GM12891 (cell line): Measurements from ENCODE around the gene UBAC1.

ENCODE experiments used
- DNase-seq: peaks from one replicate; pipeline ENCODE4 v3.0.0; 2011; ENCODE audit warnings: low spot score; ENCODE audit not compliant: insufficient read length
- FAIRE-seq: peaks from 2 replicates; lab custom pipeline; 2011; peaks lifted over from hg19 to GRCh38; lab: Jason Lieb, UNC
- PAX5 ChIP-seq: IDR thresholded peaks from 2 replicates; pipeline ENCODE4 v1.6.1; 2011; ENCODE audit warnings: low read length, moderate library complexity, mild to moderate bottlenecking; ENCODE audit not compliant: insufficient read depth, severe bottlenecking
- POLR2A ChIP-seq: IDR thresholded peaks from 2 replicates; pipeline ENCODE4 v1.6.1; 2011; ENCODE audit warnings: low read depth, low read length, control low read depth
- POLR2AphosphoS5 ChIP-seq: IDR thresholded peaks from 2 replicates; pipeline ENCODE4 v1.6.1; 2011; ENCODE audit warnings: low read depth, low read length, control low read depth
- POU2F2 ChIP-seq: IDR thresholded peaks from 2 replicates; pipeline ENCODE4 v1.6.1; 2011; ENCODE audit warnings: low read depth, mild to moderate bottlenecking, control low read depth, low read length, moderate library complexity
- SPI1 ChIP-seq: IDR thresholded peaks from 2 replicates; pipeline ENCODE4 v1.6.1; 2011; ENCODE audit warnings: low read depth, low read length, control low read depth
- TAF1 ChIP-seq: IDR thresholded peaks from 2 replicates; pipeline ENCODE4 v1.6.1; 2011; ENCODE audit warnings: low read depth, low read length, control low read depth

The UBAC1 gene

DNA sequence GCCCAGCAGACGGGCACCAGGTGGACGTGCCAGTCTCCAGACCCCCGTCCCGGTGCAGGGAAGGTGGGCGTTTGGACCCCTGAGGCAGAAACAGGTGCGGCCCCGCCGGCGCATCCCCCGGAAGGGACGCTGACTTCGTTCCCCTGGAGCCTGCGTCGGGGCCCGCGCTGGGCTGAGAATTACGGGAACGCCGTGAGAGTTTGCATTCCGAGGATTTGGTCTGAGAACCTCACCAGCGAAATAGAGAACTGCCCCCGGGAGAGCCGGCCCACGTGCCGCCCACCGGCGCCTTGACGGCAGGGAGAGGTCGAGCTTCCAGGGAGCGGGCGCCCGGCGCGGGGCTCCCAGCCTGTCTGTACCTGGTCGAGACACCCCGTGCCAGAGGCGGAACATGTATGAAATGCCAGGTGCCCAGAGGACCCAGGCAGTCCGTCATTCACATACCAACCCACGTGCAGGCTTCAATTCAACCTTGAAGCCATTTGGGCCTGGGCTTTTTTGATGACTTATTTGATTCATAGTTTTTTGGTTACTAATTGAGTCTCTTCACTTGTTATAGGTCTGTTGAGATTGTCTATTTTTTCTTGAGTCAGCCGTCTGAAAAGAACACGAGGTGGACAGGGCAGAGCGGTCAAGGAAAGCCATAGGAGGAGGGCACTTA lies 53.0 kb downstream of the UBAC1 start:
- TF ChIP-seq POU2F2: no peak
- no peak for TF ChIP-seq PAX5
- TF ChIP-seq POLR2A: no peak
- no peak for TF ChIP-seq POLR2AphosphoS5
- TF ChIP-seq SPI1: no peak
- TF ChIP-seq TAF1: no peak
- FAIRE-seq (no peak), DNase-seq (no peak)

DNA sequence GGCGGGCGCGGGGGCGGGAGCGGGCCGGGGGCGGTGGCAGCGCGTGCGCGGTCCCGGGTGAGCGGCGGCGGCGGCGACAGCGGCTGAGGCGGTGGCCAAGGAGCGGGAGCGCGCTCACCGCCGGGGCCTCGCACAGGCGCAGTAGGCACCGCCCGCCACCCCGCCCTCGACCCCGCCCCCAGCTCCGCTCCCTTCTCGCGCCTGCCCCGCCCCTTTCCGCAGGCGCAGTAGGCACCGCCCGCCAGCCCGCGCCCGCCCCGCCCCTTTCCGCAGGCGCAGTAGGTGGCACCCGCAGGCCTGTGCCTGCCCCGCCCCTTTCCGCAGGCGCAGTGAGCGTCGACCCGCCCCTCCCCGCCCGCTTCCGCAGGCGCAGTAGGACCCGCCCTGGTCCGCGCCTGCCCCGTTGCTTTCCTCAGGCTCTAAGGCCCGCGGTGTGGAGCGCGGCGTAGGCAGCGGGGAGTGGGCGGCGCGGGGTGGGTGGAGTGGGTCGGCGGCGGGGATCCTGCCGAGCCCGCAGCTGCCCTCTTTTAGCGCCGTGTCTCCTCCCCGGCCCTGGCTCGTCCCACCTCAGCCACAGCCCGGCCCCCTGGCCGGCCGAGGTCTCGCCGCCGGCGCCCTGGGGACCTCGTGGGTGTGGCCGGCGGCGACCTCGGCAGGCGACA lies 53.6 kb downstream of the UBAC1 start, which contains the start of gene CAMSAP1:
CAMSAP1 (minus strand) TSS at position 116 of the 662 bp plus-strand sequence. CDS start 387 bp downstream, outside the sequence.
- DNase-seq: peak; percentile 91
- FAIRE-seq: peak; percentile 93
- TF ChIP-seq POU2F2 (no peak), POLR2AphosphoS5 (0 out of 2 replicates have a peak, but pooled peaks have one; percentile 21), SPI1 (no peak)

DNA sequence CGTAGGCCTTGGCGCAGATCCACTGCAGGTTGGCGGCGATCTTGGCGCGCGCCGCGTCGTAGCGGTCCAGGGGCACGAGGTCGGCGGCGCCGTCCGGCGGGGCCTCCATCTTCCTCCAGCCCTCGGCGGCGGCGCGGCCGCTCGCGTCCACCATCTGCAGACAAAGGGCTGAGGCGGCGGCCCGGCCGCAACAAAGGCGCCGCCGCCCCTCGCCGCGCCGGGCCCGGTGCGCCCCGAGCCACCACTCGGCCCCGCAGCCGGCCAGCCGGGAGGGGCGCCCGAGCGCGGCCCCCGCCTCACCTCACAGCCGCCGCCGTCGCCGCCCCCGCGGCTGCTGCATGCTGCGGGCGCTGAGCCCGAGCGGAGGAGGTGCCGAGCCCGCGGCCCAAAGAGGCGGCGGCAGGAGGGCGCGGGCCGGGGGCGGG lies 54.2 kb downstream of the UBAC1 start:
- FAIRE-seq: peak; percentile 59
- TF ChIP-seq TAF1: no peak
- no peak for TF ChIP-seq SPI1
- TF ChIP-seq POLR2A: no peak
- TF ChIP-seq POLR2AphosphoS5: no peak
- no peak for DNase-seq

DNA sequence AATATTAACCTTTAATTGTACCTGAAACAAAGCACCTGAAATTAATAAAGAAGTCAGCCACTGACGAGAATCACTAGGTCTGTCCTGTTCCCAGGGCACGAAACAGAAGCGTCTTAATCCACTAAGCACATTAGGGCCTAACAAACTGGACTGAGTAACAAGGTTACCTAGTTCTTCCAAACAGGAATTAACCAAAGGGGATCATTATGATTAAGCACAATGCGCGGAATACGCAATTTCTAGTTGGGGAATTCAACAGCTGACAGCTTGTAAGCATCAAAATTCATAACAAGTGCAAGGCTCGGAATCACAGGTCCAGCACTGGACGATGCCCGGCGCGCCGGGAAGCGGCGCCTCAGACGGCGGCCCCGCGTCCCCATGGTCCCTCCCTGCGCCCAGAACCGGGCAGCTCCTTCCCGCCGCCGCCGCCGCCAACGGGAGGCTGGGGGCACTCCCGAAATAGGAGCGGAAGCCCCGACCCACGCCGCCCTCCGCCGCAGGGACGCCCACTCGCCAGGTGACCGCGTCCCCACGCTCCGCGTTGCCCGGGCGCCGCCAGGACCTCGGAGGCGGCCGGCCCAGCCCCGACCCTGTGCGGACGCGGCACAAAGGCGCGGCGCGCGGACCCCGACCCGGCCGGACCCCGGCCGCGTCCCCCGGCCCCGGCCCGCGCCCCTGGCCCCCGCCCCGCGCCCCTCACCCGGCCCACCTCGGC lies 54.7 kb downstream of the UBAC1 start:
- no peak for TF ChIP-seq TAF1
- no peak for TF ChIP-seq POLR2AphosphoS5
- TF ChIP-seq POU2F2: no peak
- TF ChIP-seq PAX5: no peak
- no peak for TF ChIP-seq SPI1
- TF ChIP-seq POLR2A: no peak
- no peak for FAIRE-seq
- no peak for DNase-seq

DNA sequence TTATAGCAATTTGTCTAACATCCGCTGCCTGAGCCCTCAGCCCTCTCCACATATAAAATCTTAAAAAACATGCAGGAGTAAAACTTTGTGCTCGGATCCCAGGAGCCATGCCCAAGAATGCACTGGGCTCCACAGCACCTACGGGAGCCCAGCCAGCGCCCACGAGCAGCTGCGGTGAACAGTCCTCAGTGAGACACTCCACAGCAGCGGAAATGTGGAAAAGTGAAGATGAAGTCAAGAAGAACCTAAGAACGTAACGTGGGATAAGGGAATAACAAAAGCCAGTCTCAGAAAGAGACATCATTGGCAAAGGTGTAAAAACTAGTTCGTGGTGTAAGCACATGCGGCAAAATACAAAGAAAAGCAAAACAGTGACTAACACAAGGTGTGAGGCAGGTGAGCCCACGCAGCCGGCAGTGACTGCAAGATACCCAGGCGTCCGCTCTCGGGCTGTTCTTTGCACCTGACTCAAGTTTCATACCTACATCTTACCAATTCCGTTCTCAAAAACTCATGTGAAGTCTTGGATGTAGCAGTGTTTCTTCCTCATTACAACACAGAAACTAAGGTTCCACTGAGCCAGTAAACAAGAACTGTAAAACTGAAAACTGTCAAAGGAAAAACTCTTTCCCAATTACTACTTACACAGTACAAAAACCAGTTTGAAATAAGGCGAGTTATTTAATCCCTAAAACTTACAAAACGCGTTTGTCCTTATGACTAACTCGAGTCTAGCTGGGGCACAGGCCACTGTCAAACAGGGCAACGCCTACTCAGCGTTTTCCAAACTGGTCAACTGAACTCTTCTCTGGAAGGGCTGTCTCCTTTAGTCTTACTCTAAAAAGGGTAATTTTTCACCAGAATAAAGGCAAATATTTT lies 55.6 kb downstream of the UBAC1 start:
- FAIRE-seq (no peak), DNase-seq (no peak)
- TF ChIP-seq POU2F2: no peak
- no peak for TF ChIP-seq PAX5
- TF ChIP-seq TAF1: no peak
- TF ChIP-seq POLR2AphosphoS5: no peak
- TF ChIP-seq POLR2A: no peak
- no peak for TF ChIP-seq SPI1

DNA sequence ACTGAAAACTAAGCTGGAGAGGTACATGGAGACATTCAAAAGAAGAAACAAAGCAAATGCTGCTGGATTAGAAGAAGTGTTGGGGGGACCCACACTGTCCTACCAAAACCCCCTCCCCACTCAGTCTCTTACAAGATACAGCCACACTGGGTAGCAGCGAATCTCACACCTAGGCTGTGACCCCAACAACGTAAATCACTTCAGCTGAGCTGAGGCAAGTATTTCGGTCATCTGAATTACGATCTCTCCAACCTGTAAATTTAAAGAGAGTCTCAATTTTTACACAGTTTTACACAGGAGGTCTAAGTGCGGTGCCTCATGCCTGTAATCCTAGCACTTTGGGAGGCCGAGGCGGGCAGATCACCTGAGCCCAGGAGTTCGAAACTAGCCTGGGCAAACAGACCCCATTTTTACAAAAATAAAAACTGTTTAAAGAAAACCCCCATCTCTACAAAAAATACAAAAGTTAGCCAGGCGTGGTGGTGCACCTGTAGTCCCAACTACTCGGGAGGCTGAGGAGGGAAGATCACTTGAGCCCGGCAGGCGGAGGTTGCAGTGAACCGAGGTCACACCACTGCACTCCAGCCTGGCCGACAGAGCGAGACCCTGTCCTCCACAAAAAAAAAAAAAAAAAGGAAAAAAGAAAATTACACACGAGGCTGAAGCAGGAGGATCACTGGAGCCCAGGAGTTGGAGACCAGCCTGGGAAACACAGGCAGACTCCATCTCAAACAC lies 57.2 kb downstream of the UBAC1 start:
- FAIRE-seq (no peak), DNase-seq (no peak)
- TF ChIP-seq POU2F2: no peak
- TF ChIP-seq POLR2AphosphoS5: no peak
- no peak for TF ChIP-seq POLR2A
- no peak for TF ChIP-seq TAF1
- TF ChIP-seq SPI1: no peak
- no peak for TF ChIP-seq PAX5

DNA sequence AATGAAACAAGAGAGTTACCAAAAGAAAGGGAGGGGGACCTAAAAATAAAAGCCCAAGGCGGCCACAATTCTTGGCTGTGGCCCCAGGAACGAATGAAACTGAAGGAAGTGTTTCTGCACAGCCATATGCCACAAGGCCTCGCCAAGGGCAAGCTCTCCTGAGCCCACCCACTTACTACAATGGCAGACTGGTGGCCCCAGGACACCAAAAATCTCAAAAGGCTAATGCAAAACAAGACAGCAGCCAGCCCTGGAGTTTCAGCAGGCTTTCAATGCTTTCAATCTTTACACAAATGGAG lies 57.9 kb downstream of the UBAC1 start:
- DNase-seq (no peak), FAIRE-seq (no peak)
- TF ChIP-seq SPI1 (no peak), PAX5 (no peak), POLR2A (no peak), TAF1 (no peak), POU2F2 (no peak), POLR2AphosphoS5 (no peak)

DNA sequence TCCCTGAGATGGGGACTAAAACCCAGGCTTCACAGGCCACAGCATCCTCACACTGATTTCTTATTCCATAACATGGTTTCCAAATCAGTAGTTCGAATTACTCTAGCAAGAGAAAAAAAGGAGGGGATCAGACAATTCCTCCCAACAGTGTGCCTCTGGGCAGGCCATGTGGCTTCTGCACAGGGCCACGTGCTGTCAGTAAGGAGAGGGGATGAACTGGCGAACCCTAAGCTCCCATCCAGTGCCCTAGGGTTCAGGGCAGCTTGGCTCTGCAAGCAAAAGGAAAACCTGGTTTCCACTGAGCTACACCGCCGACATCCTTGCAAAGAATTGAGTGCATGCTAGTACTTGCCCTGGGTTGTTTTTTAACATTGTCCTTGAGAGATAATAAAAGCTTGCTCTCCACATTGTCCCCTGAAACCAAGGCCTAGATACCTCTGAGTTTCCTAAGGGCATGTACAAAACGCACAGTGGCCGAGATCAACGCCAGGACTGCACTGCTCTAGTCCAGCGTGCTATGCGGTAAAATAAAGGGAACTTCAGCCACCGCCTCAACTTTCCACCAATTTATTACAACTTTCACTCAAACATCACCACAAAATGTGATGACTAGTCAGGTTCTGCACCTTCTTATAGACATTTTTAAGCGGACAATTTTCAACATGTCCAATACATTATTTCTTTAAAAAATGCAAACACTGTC lies 58.4 kb downstream of the UBAC1 start:
- no peak for FAIRE-seq
- no peak for DNase-seq
- TF ChIP-seq TAF1: no peak
- no peak for TF ChIP-seq POLR2A
- TF ChIP-seq POLR2AphosphoS5: no peak
- no peak for TF ChIP-seq POU2F2
- no peak for TF ChIP-seq PAX5
- TF ChIP-seq SPI1: no peak
